ENCODE data around the gene SLC44A2.

The SLC44A2 gene

GRCh38 chr19:10682397-10683063, 57.2 kb downstream of the SLC44A2 start:
- H3K4me3 ChIP-seq (ENCODE audit: low read depth, low read length): no peak overlapping the region
- TF ChIP-seq CTCF (IDR thresholded peaks at IDR 0.05; ENCODE audit: low read depth, low read length): no peak

- no peak overlapping the region for H3K4me3 ChIP-seq (ENCODE audit: low read depth, low read length)
- TF ChIP-seq CTCF (IDR thresholded peaks at IDR 0.05; ENCODE audit: low read depth, low read length): no peak
These were observed 57.7 kb downstream of the SLC44A2 start for GRCh38 chr19:10683064-10683426.

- TF ChIP-seq CTCF (IDR thresholded peaks at IDR 0.05; ENCODE audit: low read depth, low read length): no peak
- H3K4me3 ChIP-seq (ENCODE audit: low read depth, low read length): no peak overlapping the region
These were observed 58.2 kb downstream of the SLC44A2 start for GRCh38 chr19:10683582-10683981.

- H3K4me3 ChIP-seq (ENCODE audit: low read depth, low read length): no peak overlapping the region
- no peak for TF ChIP-seq CTCF (IDR thresholded peaks at IDR 0.05; ENCODE audit: low read depth, low read length)
These were observed 59.9 kb downstream of the SLC44A2 start for GRCh38 chr19:10685210-10685609.

- TF ChIP-seq CTCF (IDR thresholded peaks at IDR 0.05; ENCODE audit: low read depth, low read length): no peak
- no peak overlapping the region for H3K4me3 ChIP-seq (ENCODE audit: low read depth, low read length)
These were observed 60.8 kb downstream of the SLC44A2 start for GRCh38 chr19:10686193-10686592.

- H3K4me3 ChIP-seq (ENCODE audit: low read depth, low read length): no peak overlapping the region
- TF ChIP-seq CTCF (IDR thresholded peaks at IDR 0.05; ENCODE audit: low read depth, low read length): no peak
These were observed 61.5 kb downstream of the SLC44A2 start for GRCh38 chr19:10686661-10687517.
